HepG2 (cell line): ENCODE data around the gene ADAP2. TPM values are rescaled to one million over a fixed set of nuclear protein-coding genes. Genes with fewer than 3 reads are reported as not detected.

Experiments used
- ARID3A ChIP-seq: IDR thresholded peaks from 2 replicates; pipeline ENCODE4 v1.6.1; 2012; ENCODE audit warnings: low read depth, low read length, improper control_type of control experiment
- CENPT ChIP-seq: sonication (generic); formaldehyde crosslinking; IDR thresholded peaks from 2 replicates; pipeline ENCODE4 v1.8.0; 2022; ENCODE audit warnings: low read depth, mild to moderate bottlenecking, moderate library complexity, missing genetic modification reagents
- EEA1 ChIP-seq: sonication (generic); formaldehyde crosslinking; IDR thresholded peaks from 2 replicates; pipeline ENCODE4 v1.5.1; 2020; ENCODE audit warnings: mild to moderate bottlenecking, missing genetic modification reagents, borderline replicate concordance
- HHEX ChIP-seq: IDR thresholded peaks from 2 replicates; pipeline ENCODE4 v1.6.1; 2016; ENCODE audit warnings: control low read depth
- HOXA9 ChIP-seq: sonication (generic); formaldehyde crosslinking; IDR thresholded peaks from 2 replicates; pipeline ENCODE4 v1.8.1; 2022; ENCODE audit warnings: missing genetic modification reagents, mild to moderate bottlenecking, moderate library complexity, borderline replicate concordance
- KDM6A ChIP-seq: IDR thresholded peaks from 2 replicates; pipeline ENCODE4 v1.6.1; 2016; ENCODE audit warnings: low read depth
- MAFF ChIP-seq: IDR thresholded peaks from 2 replicates; pipeline ENCODE4 v1.6.1; 2011; ENCODE audit warnings: low read depth, low read length, improper control_type of control experiment
- MTA3 ChIP-seq: sonication (generic); formaldehyde crosslinking; IDR thresholded peaks from 2 replicates; pipeline ENCODE4 v1.4.0; 2020; ENCODE audit warnings: missing genetic modification reagents
- NFKBIZ ChIP-seq: IDR thresholded peaks from 2 replicates; pipeline ENCODE4 v1.6.1; 2018; ENCODE audit warnings: missing genetic modification reagents, missing compliant biosample characterization
- SAP130 ChIP-seq: IDR thresholded peaks from 2 replicates; pipeline ENCODE4 v1.6.1; 2016; ENCODE audit warnings: low read depth
- ZKSCAN1 ChIP-seq: fragments of 150-350 bp; IDR thresholded peaks from 2 replicates; pipeline ENCODE4 v1.6.1; 2014; ENCODE audit warnings: low read length
- ZNF17 ChIP-seq: sonication (generic); formaldehyde crosslinking; IDR thresholded peaks from 2 replicates; pipeline ENCODE4 v1.5.0; 2020; ENCODE audit warnings: mild to moderate bottlenecking, missing genetic modification reagents
- ZNF274 ChIP-seq: sonication (generic); formaldehyde crosslinking; IDR thresholded peaks from 2 replicates; pipeline ENCODE4 v1.5.1; 2020; ENCODE audit warnings: mild to moderate bottlenecking, missing genetic modification reagents
- ZNF350 ChIP-seq: sonication (generic); formaldehyde crosslinking; IDR thresholded peaks from 2 replicates; pipeline ENCODE4 v1.4.0; 2020; ENCODE audit warnings: mild to moderate bottlenecking, low read depth, missing genetic modification reagents, borderline replicate concordance
- ZNF510 ChIP-seq: sonication (generic); formaldehyde crosslinking; IDR thresholded peaks from 2 replicates; pipeline ENCODE4 v1.4.0; 2020; ENCODE audit warnings: low read depth, mild to moderate bottlenecking, missing genetic modification reagents
- ZNF839 ChIP-seq: sonication (generic); formaldehyde crosslinking; IDR thresholded peaks from 2 replicates; pipeline ENCODE4 v1.4.0; 2020; ENCODE audit warnings: missing genetic modification reagents, mild to moderate bottlenecking, borderline replicate concordance
- ZNF878 ChIP-seq: sonication (generic); formaldehyde crosslinking; IDR thresholded peaks from 2 replicates; pipeline ENCODE4 v1.8.1; 2023; ENCODE audit warnings: mild to moderate bottlenecking, missing genetic modification reagents, moderate library complexity
- ZNF883 ChIP-seq: sonication (generic); formaldehyde crosslinking; IDR thresholded peaks from 2 replicates; pipeline ENCODE4 v1.5.1; 2020; ENCODE audit warnings: mild to moderate bottlenecking, missing genetic modification reagents; ENCODE audit errors: not compliant biosample characterization
- polyA plus RNA-seq, 8 experiments: library from polyadenylated mRNA; depleted of rRNA in 3 of 8; stranded (reverse) in 7 of 8; unstranded in 1 of 8; fragments of >200 nt; fragmentation: Illumina TruSeq in 4 of 8; extraction: Trizol in 4 of 8; gene quantifications; 2 replicates each; pipeline versions ENCODE4 v1.2.1 to v1.2.3, GENCODE V29; 2011 to 2016; ENCODE audit warnings: low read depth in 4 of 8, missing spikeins in 1 of 8, mixed read lengths in 1 of 8; ENCODE audit not compliant: insufficient read depth in 1 of 8
- total RNA-seq, 5 experiments: library from RNA; depleted of rRNA; stranded (reverse); fragments of >200 nt; fragmentation: Illumina TruSeq; extraction: Trizol; gene quantifications; 2 replicates each; pipeline ENCODE4 v1.2.3, GENCODE V29; 2016; ENCODE audit warnings: low read depth in 1 of 5
- TF ChIP-seq, protein P1 (sequence below): sonication (generic); formaldehyde crosslinking; IDR thresholded peaks from 2 replicates; pipeline ENCODE4 v1.4.0; 2020; ENCODE audit warnings: missing genetic modification reagents
- TF ChIP-seq, protein P2 (sequence below), 2 experiments: fragments of 450-650 bp in 1 of 2; sonication (generic) in 1 of 2; formaldehyde crosslinking; IDR thresholded peaks; 2 replicates each; pipeline versions ENCODE4 v1.5.0 to v1.8.0; 2020 to 2022; ENCODE audit warnings: mild to moderate bottlenecking in 1 of 2, missing genetic modification reagents in 1 of 2
- TF ChIP-seq, protein P3 (sequence below): sonication (generic); formaldehyde crosslinking; IDR thresholded peaks from 2 replicates; pipeline ENCODE4 v1.5.1; 2020; ENCODE audit warnings: missing genetic modification reagents, mild to moderate bottlenecking, borderline replicate concordance

The ADAP2 gene
- total and polyA plus RNA-seq, 2 of the 13 experiments (the other 11 are each of a cell fraction or from before 2014, with no cell fraction given): 0.51 to 0.70 TPM

DNA sequence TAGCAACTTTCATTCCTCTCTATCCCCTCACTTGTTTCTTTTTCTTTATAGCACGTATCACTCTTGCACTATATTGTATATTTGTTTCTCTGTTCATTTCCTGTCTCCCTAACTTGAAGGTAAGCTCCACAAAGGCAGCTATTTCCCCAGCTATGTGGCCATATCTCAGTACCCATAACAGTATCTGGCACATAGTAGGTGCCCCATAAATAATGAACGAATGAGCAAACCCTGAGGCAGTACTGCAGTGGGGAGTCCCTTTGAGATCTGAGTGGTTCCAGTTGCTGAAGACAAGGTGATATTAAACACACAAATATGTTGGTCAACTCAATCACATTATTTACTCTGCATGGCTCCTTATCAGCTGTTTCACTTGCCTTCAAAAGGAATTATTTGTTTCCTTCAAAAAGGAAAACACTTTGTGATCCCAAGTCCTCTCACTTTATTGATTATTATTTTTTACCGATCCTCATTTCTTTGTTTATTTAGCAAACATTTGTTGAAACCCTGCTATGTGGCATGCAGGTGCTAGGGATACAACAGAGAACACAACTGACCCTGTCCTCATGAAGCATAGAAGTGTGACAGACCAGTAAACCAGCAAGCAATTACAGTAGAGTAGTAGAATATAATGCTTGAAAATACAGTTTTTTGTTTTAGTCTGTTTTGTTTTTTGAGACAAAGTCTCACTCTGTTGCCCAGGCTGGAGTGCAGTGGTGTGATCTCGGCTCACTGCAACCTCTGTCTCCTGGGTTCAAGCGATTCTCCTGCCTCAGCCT, 5.7 kb upstream of the ADAP2 start (continued):
- TF ChIP-seq, protein P1, sequence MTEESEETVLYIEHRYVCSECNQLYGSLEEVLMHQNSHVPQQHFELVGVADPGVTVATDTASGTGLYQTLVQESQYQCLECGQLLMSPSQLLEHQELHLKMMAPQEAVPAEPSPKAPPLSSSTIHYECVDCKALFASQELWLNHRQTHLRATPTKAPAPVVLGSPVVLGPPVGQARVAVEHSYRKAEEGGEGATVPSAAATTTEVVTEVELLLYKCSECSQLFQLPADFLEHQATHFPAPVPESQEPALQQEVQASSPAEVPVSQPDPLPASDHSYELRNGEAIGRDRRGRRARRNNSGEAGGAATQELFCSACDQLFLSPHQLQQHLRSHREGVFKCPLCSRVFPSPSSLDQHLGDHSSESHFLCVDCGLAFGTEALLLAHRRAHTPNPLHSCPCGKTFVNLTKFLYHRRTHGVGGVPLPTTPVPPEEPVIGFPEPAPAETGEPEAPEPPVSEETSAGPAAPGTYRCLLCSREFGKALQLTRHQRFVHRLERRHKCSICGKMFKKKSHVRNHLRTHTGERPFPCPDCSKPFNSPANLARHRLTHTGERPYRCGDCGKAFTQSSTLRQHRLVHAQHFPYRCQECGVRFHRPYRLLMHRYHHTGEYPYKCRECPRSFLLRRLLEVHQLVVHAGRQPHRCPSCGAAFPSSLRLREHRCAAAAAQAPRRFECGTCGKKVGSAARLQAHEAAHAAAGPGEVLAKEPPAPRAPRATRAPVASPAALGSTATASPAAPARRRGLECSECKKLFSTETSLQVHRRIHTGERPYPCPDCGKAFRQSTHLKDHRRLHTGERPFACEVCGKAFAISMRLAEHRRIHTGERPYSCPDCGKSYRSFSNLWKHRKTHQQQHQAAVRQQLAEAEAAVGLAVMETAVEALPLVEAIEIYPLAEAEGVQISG (CRISPR knock-in tag): no peak
- no peak for TF ChIP-seq MTA3
- TF ChIP-seq HHEX (CRISPR knock-in tag): peak; percentile 99
- TF ChIP-seq, protein P2, sequence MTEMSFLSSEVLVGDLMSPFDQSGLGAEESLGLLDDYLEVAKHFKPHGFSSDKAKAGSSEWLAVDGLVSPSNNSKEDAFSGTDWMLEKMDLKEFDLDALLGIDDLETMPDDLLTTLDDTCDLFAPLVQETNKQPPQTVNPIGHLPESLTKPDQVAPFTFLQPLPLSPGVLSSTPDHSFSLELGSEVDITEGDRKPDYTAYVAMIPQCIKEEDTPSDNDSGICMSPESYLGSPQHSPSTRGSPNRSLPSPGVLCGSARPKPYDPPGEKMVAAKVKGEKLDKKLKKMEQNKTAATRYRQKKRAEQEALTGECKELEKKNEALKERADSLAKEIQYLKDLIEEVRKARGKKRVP (CRISPR knock-in tag; IDR thresholded peaks at IDR 0.05): 0 out of 4 replicates have a peak, but pooled peaks of 1 of the 2 experiments have one; percentile 51
- TF ChIP-seq ZNF17 (CRISPR knock-in tag): no peak
- TF ChIP-seq ZKSCAN1: peak; percentile 98
- no peak for TF ChIP-seq HOXA9 (CRISPR knock-in tag)
- TF ChIP-seq MAFF: no peak
- no peak for TF ChIP-seq ZNF883
- peak; percentile 92 for TF ChIP-seq ARID3A
- no peak for TF ChIP-seq CENPT (CRISPR knock-in tag)
- TF ChIP-seq ZNF878 (CRISPR knock-in tag): peak; percentile 25; the same call in 1 of the 2 replicates
- TF ChIP-seq ZNF350 (CRISPR knock-in tag): no peak
- TF ChIP-seq, protein P3, sequence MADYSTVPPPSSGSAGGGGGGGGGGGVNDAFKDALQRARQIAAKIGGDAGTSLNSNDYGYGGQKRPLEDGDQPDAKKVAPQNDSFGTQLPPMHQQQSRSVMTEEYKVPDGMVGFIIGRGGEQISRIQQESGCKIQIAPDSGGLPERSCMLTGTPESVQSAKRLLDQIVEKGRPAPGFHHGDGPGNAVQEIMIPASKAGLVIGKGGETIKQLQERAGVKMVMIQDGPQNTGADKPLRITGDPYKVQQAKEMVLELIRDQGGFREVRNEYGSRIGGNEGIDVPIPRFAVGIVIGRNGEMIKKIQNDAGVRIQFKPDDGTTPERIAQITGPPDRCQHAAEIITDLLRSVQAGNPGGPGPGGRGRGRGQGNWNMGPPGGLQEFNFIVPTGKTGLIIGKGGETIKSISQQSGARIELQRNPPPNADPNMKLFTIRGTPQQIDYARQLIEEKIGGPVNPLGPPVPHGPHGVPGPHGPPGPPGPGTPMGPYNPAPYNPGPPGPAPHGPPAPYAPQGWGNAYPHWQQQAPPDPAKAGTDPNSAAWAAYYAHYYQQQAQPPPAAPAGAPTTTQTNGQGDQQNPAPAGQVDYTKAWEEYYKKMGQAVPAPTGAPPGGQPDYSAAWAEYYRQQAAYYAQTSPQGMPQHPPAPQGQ: no peak
- no peak for TF ChIP-seq EEA1 (CRISPR knock-in tag)
- TF ChIP-seq ZNF510 (CRISPR knock-in tag): no peak
- TF ChIP-seq NFKBIZ (CRISPR knock-in tag): no peak
- peak; percentile 55 for TF ChIP-seq SAP130 (CRISPR knock-in tag)
- TF ChIP-seq ZNF274: no peak
- TF ChIP-seq KDM6A (CRISPR knock-in tag): no peak
- TF ChIP-seq ZNF839: no peak
